K562 (cell line): ENCODE data around the gene AFAP1. TPM values are rescaled to one million over a fixed set of nuclear protein-coding genes. Genes with fewer than 3 reads are reported as not detected.

Source experiments
- ATAC-seq: fragments of 200-7000 bp; cut with Tn5 transposase; 3 replicates; pipeline ENCODE4 v1.9.1; 2020; ENCODE audit warnings: moderate library complexity
- BruUV-seq: library from RNA; stranded (reverse); fragments of 400-500 nt; replicated peaks from 2 replicates; lab custom pipeline; 2021; lab: Mats Ljungman, UMichigan
- CTCF ChIA-PET: fragments of 300-600 bp; formaldehyde crosslinking; extraction: SDS; loops from one replicate; lab custom pipeline; 2021; ENCODE audit warnings: low intra/inter-chr PET ratio; lab: Yijun Ruan, JAX
- POLR2A ChIA-PET: fragments of 300-600, 350-650 bp; sonication (Branson Sonifier 250); formaldehyde crosslinking; extraction: SDS; loops from one replicate; lab custom pipeline; 2021; ENCODE audit warnings: antibody characterized with exemption, inconsistent platforms; lab: Yijun Ruan, JAX
- DNase-seq, 4 experiments: peaks; one replicate each; pipeline versions ENCODE4 v3.0.0 to v3.0.0-alpha.2; 2011 to 2018; ENCODE audit warnings: low spot score in 3 of 4, mixed read lengths in 3 of 4; ENCODE audit errors: extremely low read depth in 1 of 4
- FAIRE-seq: peaks from 2 replicates; lab custom pipeline; 2011; peaks lifted over from hg19 to GRCh38; lab: Jason Lieb, UNC
- H2AFZ ChIP-seq: 2 replicates; pipeline ENCODE4 v1.6.0; 2011; ENCODE audit warnings: low read depth, low read length, control low read depth, inconsistent platforms
- H3K27ac ChIP-seq: fragments of 200-600 bp; 3 replicates; pipeline ENCODE4 v1.8.0; 2011; ENCODE audit warnings: low read depth, mild to moderate bottlenecking, control low read depth, inconsistent platforms, low read length, moderate library complexity, mixed read lengths; ENCODE audit errors: extremely low read depth
- H3K27me3 ChIP-seq, 2 experiments: fragments of 300-600 bp in 1 of 2; 2 replicates in 1 of 2; 3 replicates in 1 of 2; pipeline versions ENCODE4 v1.6.0 to v1.8.0; 2011; ENCODE audit warnings: inconsistent platforms in 2 of 2, low read length in 2 of 2, mild to moderate bottlenecking in 1 of 2, mixed read lengths in 1 of 2, moderate library complexity in 1 of 2; ENCODE audit not compliant: control insufficient read depth in 2 of 2, insufficient read depth in 2 of 2
- H3K36me3 ChIP-seq: fragments of 300-600 bp; 3 replicates; pipeline ENCODE4 v1.8.0; 2011; ENCODE audit warnings: mild to moderate bottlenecking, low read length, inconsistent platforms; ENCODE audit not compliant: control insufficient read depth, insufficient read depth
- H3K4me1 ChIP-seq, 2 experiments: fragments of 200-600 bp in 1 of 2; replicated peaks in 1 of 2; 2 replicates in 1 of 2; 3 replicates in 1 of 2; pipeline versions ENCODE4 v1.5.1 to v1.8.0; 2011; ENCODE audit warnings: inconsistent platforms in 2 of 2, low read length in 2 of 2, mild to moderate bottlenecking in 1 of 2, mixed read lengths in 1 of 2, moderate library complexity in 1 of 2; ENCODE audit not compliant: control insufficient read depth in 2 of 2, insufficient read depth in 2 of 2
- H3K4me2 ChIP-seq: 2 replicates; pipeline ENCODE4 v1.6.1; 2011; ENCODE audit warnings: low read length, control low read depth, inconsistent platforms, mixed read lengths; ENCODE audit not compliant: insufficient read depth
- H3K4me3 ChIP-seq: fragments of 200-600 bp; sonication (generic), shearing (Covaris generic); 2 replicates; pipeline ENCODE4 v1.5.1; 2016; ENCODE audit warnings: control low read depth, inconsistent platforms
- H3K79me2 ChIP-seq: fragments of 200-600 bp; 3 replicates; pipeline ENCODE4 v1.8.0; 2011; ENCODE audit warnings: low read length, inconsistent platforms; ENCODE audit not compliant: control insufficient read depth, insufficient read depth
- H3K9ac ChIP-seq, 2 experiments: 2 replicates each; pipeline versions ENCODE4 v1.6.0 to v1.6.1; 2011; ENCODE audit warnings: low read depth in 2 of 2, low read length in 2 of 2, control low read depth in 1 of 2, inconsistent platforms in 1 of 2, mild to moderate bottlenecking in 1 of 2, mixed read lengths in 1 of 2; ENCODE audit not compliant: insufficient read depth in 1 of 2
- H3K9me1 ChIP-seq: one replicate; pipeline ENCODE4 v1.6.0; 2011; ENCODE audit warnings: inconsistent platforms, mild to moderate bottlenecking, low read length, moderate library complexity; ENCODE audit not compliant: control insufficient read depth, insufficient read depth
- H3K9me3 ChIP-seq: replicated peaks from 2 replicates; pipeline ENCODE4 v1.5.1; 2011; ENCODE audit warnings: low read depth, low read length, inconsistent platforms; ENCODE audit not compliant: control insufficient read depth, insufficient read depth
- H4K20me1 ChIP-seq: replicated peaks from 2 replicates; pipeline ENCODE4 v1.6.1; 2011; ENCODE audit warnings: low read length, inconsistent platforms, mixed read lengths; ENCODE audit not compliant: control insufficient read depth, insufficient read depth
- BMI1 ChIP-seq: fragments of 150-350 bp; IDR thresholded peaks from 2 replicates; pipeline ENCODE4 v1.6.1; 2014; ENCODE audit warnings: low read length
- CEBPB ChIP-seq: fragments of 450-650 bp; IDR thresholded peaks from 2 replicates; pipeline ENCODE4 v1.6.1; 2016; ENCODE audit warnings: missing genetic modification characterization, missing compliant biosample characterization
- CHCHD3 ChIP-seq: fragments of 250-450 bp; sonication (Bioruptor Pico); IDR thresholded peaks from 2 replicates; pipeline ENCODE4 v2.1.2; 2022; ENCODE audit warnings: mild to moderate bottlenecking
- CHD2 ChIP-seq: IDR thresholded peaks from 2 replicates; pipeline ENCODE4 v1.6.1; 2011; ENCODE audit warnings: low read depth, low read length
- FOXK1 ChIP-seq: sonication (generic); formaldehyde crosslinking; IDR thresholded peaks from 2 replicates; pipeline ENCODE4 v1.8.0; 2022; ENCODE audit warnings: missing genetic modification reagents, mild to moderate bottlenecking, borderline replicate concordance
- GTF2E2 ChIP-seq: fragments of 200-800 bp; sonication (Bioruptor generic); IDR thresholded peaks from 2 replicates; pipeline ENCODE4 v1.6.1; 2016; ENCODE audit warnings: missing genetic modification characterization, missing compliant biosample characterization
- HCFC1 ChIP-seq: IDR thresholded peaks from 2 replicates; pipeline ENCODE4 v1.6.1; 2012; ENCODE audit warnings: low read depth, low read length, improper control_type of control experiment
- IRF2 ChIP-seq: sonication (generic); formaldehyde crosslinking; IDR thresholded peaks from 2 replicates; pipeline ENCODE4 v1.8.1; 2022; ENCODE audit warnings: mild to moderate bottlenecking, missing genetic modification reagents
- MECOM ChIP-seq: fragments of 250-450 bp; sonication (Bioruptor Pico); IDR thresholded peaks from 2 replicates; pipeline ENCODE4 v1.8.0; 2022; ENCODE audit warnings: inconsistent platforms
- MEF2A ChIP-seq: IDR thresholded peaks from 2 replicates; pipeline ENCODE4 v1.6.1; 2011; ENCODE audit warnings: low read depth, mild to moderate bottlenecking, low read length, moderate library complexity; ENCODE audit not compliant: control insufficient read depth
- NCOR1 ChIP-seq: fragments of 450-650 bp; IDR thresholded peaks from 2 replicates; pipeline ENCODE4 v1.6.1; 2016; ENCODE audit warnings: mild to moderate bottlenecking, moderate library complexity
- POLR3A ChIP-seq: IDR thresholded peaks from 2 replicates; pipeline ENCODE4 v1.6.1; 2011; ENCODE audit warnings: borderline replicate concordance, mild to moderate bottlenecking, moderate library complexity; ENCODE audit not compliant: insufficient read length, insufficient read depth; ENCODE audit errors: extremely low read depth
- RFX1 ChIP-seq: fragments of 450-650 bp; IDR thresholded peaks from 2 replicates; pipeline ENCODE4 v1.6.1; 2016; ENCODE audit warnings: mild to moderate bottlenecking, moderate library complexity
- STAT5B ChIP-seq: fragments of 250-450 bp; sonication (Bioruptor Pico); IDR thresholded peaks from 2 replicates; pipeline ENCODE4 v1.8.0; 2021; ENCODE audit warnings: mild to moderate bottlenecking, inconsistent platforms
- TGIF2 ChIP-seq: sonication (generic); formaldehyde crosslinking; IDR thresholded peaks from 2 replicates; pipeline ENCODE4 v1.8.1; 2022; ENCODE audit warnings: mild to moderate bottlenecking, missing genetic modification reagents, moderate library complexity
- ZC3H8 ChIP-seq: fragments of 450-650 bp; IDR thresholded peaks from 2 replicates; pipeline ENCODE4 v1.6.1; 2017
- WGBS: fragments of 100-300 bp; shearing (Covaris generic); methylation state at CpG from one replicate; pipeline ENCODE4 v1.1.6; 2016; ENCODE audit warnings: low coverage, mixed read lengths; ENCODE audit not compliant: insufficient coverage; ENCODE audit errors: missing lambda C conversion rate; 5-methylcytosine and 5-hydroxymethylcytosine counted together
- in situ Hi-C: fragments of 300-500 bp; cut with MboI; formaldehyde crosslinking; loops from 4 replicates; pipeline ENCODE4 v1.15.0; 2018; ENCODE audit warnings: inconsistent platforms, mixed read lengths
- intact Hi-C: fragments of 100-400 bp; cut with micrococcal nuclease; formaldehyde crosslinking; loops from 2 replicates; pipeline ENCODE4 v1.14.2; 2022
- polyA plus RNA-seq, 8 experiments: library from polyadenylated mRNA; depleted of rRNA in 4 of 8; stranded (reverse) in 5 of 8; unstranded in 3 of 8; fragments of >200 nt; fragmentation: Nextera tagmentation in 2 of 8; fragmentation: Illumina TruSeq in 1 of 8; extraction: Ambion mirVana in 2 of 8; extraction: Trizol in 1 of 8; gene quantifications; 2 replicates each; pipeline versions ENCODE4 v1.2.1 to v1.2.3, GENCODE V29; 2011 to 2014; ENCODE audit warnings: inconsistent platforms in 1 of 8, missing spikeins in 1 of 8
- total RNA-seq, 7 experiments: library from RNA; depleted of rRNA in 6 of 7; stranded (reverse); fragments of >200 nt in 6 of 7; fragmentation: Illumina TruSeq in 2 of 7; extraction: Trizol in 2 of 7; gene quantifications; 2 replicates each; pipeline versions ENCODE4 v1.2.1 to v1.2.3, GENCODE V29; 2011 to 2021; ENCODE audit warnings: low replicate concordance in 1 of 7
- TF ChIP-seq, protein P1 (sequence below): sonication (generic); formaldehyde crosslinking; IDR thresholded peaks from 2 replicates; pipeline ENCODE4 v1.8.0; 2022; ENCODE audit warnings: mild to moderate bottlenecking, missing genetic modification reagents
- TF ChIP-seq, protein P2 (sequence below): fragments of 250-450 bp; sonication (Bioruptor Pico); IDR thresholded peaks from 2 replicates; pipeline ENCODE4 v1.4.0; 2020

AFAP1 gene
- total and polyA plus RNA-seq, 9 of the 15 experiments (the other 6 are each of a cell fraction or from before 2014, with no cell fraction given), result 0.07 to 0.42 (median 0.12) TPM; not detected in 1

DNA sequence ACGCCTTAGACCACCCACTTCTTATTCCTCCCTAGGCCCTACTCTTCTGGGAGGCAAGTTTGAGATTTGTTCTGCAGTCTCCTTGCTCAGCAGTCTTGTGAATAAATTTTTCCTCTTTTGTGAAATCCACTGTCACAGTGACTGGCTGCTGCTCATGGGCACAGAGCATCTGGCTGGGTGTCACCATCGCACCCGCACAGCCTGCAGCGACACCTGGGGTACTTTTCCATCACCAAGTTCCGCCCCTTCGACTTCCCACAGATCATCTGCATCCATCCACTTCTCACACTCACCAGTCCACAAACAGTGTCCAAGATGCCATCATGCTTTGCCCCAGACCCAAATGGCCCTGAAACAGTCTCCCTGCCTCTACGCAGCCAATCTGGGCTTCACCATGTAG lies 36.4 kb upstream of the AFAP1 start:
- ChIA-PET CTCF (no interaction called here), POLR2A (interaction anchor here (0.6 kb wide), 2 partner anchors 20 to 207 kb away, joined by 3 to 4 read pairs; no protein-coding TSS in a partner anchor)
- Histone ChIP-seq H4K20me1 (no peaks in the 10 kb centered on the region; the same call in 1 of the 2 replicates), H3K9me1 (no peaks in the 10 kb centered on the region), H3K4me2 (no peak overlapping the region), H3K4me1 (peaks cover 0 to 5% of the 10 kb centered on the region in 2 experiments; a peak in 1 of 5 replicates), H3K27me3 (peaks cover 0 to 13% of the 10 kb centered on the region in 2 experiments; a peak in 2 of 5 replicates), H3K36me3 (no peaks in the 10 kb centered on the region), H3K79me2 (no peaks in the 10 kb centered on the region), H3K27ac (no peak overlapping the region), H2AFZ (no peak overlapping the region), H3K4me3 (no peak overlapping the region), H3K9ac (no peak overlapping the region), H3K9me3 (no peaks in the 10 kb centered on the region)
- no peak for TF ChIP-seq CEBPB
- TF ChIP-seq CHCHD3 (CRISPR knock-in tag), result no peak
- TF ChIP-seq STAT5B (CRISPR knock-in tag), result no peak
- no peak for TF ChIP-seq CHD2
- no peak for TF ChIP-seq NCOR1
- no peak for TF ChIP-seq GTF2E2 (tag)
- no peak for DNase-seq
- WGBS, result 0% methylated on average over 7 of the region's 7 CpGs
- BruUV-seq, result no TSS peak
- intact Hi-C loops (no loop called here), in situ Hi-C loops (no loop called here)
- no peak for ATAC-seq
- FAIRE-seq, result no peak

DNA sequence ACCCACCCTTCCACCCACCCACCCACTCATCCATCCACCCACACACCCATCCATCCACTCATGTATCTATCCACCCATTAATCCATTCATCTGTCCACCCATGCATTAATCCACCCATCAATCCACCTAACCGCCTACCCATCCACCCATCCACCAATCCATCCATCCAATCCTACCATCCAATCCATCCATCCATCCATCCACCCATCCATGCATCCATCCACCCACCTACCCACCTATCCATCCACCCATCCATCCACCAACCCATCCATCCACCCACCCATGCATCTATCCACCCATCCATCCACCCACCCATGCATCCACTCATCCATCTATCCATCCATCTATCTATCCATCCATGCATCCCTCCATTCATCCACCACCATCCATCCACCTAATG lies 34.8 kb upstream of the AFAP1 start:
- FAIRE-seq, result no peak
- Histone ChIP-seq H3K4me1 (peaks cover 0 to 5% of the 10 kb centered on the region in 2 experiments; a peak in 1 of 5 replicates), H3K27ac (no peak overlapping the region), H3K36me3 (no peaks in the 10 kb centered on the region), H3K4me3 (no peak overlapping the region), H2AFZ (no peak overlapping the region), H3K9ac (no peak overlapping the region), H3K27me3 (peaks cover 0 to 13% of the 10 kb centered on the region in 2 experiments; a peak in 2 of 5 replicates), H3K9me1 (no peaks in the 10 kb centered on the region), H3K4me2 (no peak overlapping the region), H4K20me1 (no peaks in the 10 kb centered on the region; the same call in 1 of the 2 replicates), H3K9me3 (no peaks in the 10 kb centered on the region), H3K79me2 (no peaks in the 10 kb centered on the region)
- in situ Hi-C loops (no loop called here), intact Hi-C loops (no loop called here)
- BruUV-seq, result no TSS peak
- WGBS, result 0% methylated on average over 1 of the region's 1 CpG
- ChIA-PET POLR2A (no interaction called here), CTCF (no interaction called here)
- no peak for DNase-seq
- no peak for ATAC-seq
- TF ChIP-seq IRF2, result no peak
- no peak for TF ChIP-seq ZC3H8
- no peak for TF ChIP-seq POLR3A
- TF ChIP-seq, protein P1, sequence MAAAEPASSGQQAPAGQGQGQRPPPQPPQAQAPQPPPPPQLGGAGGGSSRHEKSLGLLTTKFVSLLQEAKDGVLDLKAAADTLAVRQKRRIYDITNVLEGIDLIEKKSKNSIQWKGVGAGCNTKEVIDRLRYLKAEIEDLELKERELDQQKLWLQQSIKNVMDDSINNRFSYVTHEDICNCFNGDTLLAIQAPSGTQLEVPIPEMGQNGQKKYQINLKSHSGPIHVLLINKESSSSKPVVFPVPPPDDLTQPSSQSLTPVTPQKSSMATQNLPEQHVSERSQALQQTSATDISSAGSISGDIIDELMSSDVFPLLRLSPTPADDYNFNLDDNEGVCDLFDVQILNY, result no peak
- TF ChIP-seq MEF2A, result no peak
- no peak for TF ChIP-seq TGIF2
- TF ChIP-seq BMI1, result no peak
- TF ChIP-seq FOXK1 (CRISPR knock-in tag), result no peak
- TF ChIP-seq HCFC1, result no peak
- TF ChIP-seq, protein P2, sequence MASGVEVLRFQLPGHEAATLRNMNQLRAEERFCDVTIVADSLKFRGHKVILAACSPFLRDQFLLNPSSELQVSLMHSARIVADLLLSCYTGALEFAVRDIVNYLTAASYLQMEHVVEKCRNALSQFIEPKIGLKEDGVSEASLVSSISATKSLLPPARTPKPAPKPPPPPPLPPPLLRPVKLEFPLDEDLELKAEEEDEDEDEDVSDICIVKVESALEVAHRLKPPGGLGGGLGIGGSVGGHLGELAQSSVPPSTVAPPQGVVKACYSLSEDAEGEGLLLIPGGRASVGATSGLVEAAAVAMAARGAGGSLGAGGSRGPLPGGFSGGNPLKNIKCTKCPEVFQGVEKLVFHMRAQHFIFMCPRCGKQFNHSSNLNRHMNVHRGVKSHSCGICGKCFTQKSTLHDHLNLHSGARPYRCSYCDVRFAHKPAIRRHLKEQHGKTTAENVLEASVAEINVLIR (CRISPR knock-in tag), result no peak
- no peak for TF ChIP-seq MECOM (CRISPR knock-in tag)
- no peak for TF ChIP-seq RFX1
